Glomerular endothelial cell (primary cell): Measurements from ENCODE around the gene FBXO41. TPM values are rescaled to one million over a fixed set of nuclear protein-coding genes. Genes with fewer than 3 reads are reported as not detected.

ENCODE experiments used
- DNase-seq: peaks from one replicate; pipeline ENCODE4 v3.0.0-alpha.2; 2011; ENCODE audit warnings: low read depth, low spot score; ENCODE audit errors: extremely low read depth
- total RNA-seq: library from RNA; depleted of rRNA; stranded (reverse); fragments of >200 nt; gene quantifications from 2 replicates; pipeline ENCODE4 v1.2.3, GENCODE V29; 2015

FBXO41 gene
- 2.3 and 2.9 TPM in 2 replicates for total RNA-seq

GRCh38 chr2:73284296-73285158, at the start of gene FBXO41:
Gene FBXO41 (minus strand): TSS chr2:73284478. CDS start chr2:73269630, 14,848 bp downstream.
- no peak for DNase-seq

- DNase-seq: no peak
Observed at GRCh38 chr2:73334045-73334444, 49.8 kb upstream of the FBXO41 start.

- no peak for DNase-seq
Observed at GRCh38 chr2:73333564-73333963, 49.3 kb upstream of the FBXO41 start.

DNA sequence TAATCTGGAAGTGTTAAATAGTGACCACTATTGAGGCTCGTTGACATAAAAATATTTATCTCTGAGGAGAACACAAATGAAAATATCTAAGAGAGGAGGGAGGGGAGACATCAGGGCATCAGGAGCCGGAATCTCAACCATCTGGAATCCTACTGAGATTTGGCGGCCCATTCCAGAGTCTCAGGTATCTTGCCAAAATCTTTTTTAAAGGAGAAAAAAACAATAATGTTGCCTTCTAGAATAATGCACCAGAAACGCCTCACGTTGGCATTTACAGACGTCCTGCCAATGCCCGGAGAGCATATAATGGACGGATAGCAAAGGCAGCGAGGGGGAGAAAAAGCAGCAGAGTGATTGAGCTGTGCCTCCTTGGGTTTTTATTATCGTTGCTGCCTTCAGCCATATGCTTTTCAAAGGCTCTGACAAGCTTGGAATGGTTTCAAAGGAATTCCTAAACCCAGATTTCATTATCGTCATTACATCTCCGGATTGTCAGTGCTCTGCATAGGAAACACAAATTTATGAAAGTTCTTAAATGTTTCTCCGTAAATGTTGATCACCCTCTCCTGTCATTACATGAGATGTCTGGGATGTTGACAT, 39.9 kb upstream of the FBXO41 start:
- DNase-seq: no peak

DNA sequence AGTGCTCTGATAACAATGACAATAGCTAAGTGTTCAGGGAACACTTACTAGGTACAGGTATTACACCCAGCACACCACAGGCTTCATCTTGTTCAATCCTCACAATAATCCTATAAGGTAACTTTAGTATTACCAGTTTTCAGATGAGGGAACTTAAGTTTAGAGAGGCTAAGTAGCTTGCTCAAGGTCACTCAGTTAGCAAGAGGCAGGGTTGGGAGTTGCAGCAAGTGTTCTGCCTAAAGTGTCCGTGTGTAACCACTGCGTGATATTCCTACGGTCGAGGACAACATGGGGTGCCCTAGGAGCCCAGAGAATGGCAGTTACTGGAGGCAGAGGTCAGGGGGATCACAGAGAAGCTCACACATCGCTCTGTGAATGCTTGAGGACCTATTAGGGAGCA, 39.3 kb upstream of the FBXO41 start:
- no peak for DNase-seq

DNA sequence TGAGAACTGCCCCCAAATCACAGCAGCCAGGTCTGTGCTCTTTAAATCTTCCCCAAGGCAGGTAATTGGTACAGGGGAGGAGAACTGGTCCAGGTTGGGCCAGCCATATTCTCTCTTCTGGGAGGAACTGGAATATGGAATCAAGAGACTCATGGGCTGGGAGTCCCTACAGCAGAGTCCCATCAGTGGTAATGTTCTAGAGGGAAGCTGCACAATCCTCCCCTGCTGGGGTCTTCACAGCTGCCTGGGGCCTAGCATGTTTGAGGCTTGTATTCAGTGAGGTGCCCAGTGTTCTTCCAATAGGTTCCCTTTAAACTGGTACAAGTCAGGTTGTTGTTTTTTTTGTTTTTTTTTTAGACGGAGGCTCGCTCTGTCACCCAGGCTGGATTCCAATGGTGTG, 30.2 kb upstream of the FBXO41 start:
- DNase-seq: no peak

- DNase-seq: no peak
Observed at GRCh38 chr2:73307720-73308119, 23.4 kb upstream of the FBXO41 start.

- DNase-seq: no peak
Observed at GRCh38 chr2:73301636-73302035, 17.4 kb upstream of the FBXO41 start.

- no peak for DNase-seq
Observed at GRCh38 chr2:73300926-73301325, 16.6 kb upstream of the FBXO41 start.

DNA sequence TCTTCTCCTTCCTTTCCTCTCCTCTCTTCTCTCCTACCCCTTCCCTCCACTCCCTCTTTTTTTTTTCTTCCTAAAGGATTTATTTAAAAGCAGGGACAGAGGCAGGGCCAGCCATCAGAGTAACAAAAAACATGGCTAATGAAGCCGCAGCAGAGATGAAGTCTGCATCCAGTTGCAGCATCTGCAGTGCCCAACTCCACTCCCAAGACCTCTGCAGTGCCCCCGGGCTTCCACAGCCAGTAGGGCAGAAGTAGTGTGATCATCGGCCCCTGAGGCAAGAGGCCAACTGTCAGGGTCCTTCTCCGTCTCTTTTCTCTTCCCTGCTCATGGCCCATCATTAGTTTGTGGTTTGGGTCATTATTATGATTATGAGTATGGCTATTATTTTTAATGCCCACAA, 13.3 kb upstream of the FBXO41 start:
- DNase-seq: no peak

- no peak for DNase-seq
Observed at GRCh38 chr2:73297151-73297559, 12.9 kb upstream of the FBXO41 start.

- DNase-seq: no peak
Observed at GRCh38 chr2:73295751-73296400, 11.6 kb upstream of the FBXO41 start.

- no peak for DNase-seq
Observed at GRCh38 chr2:73294239-73294638, 10.0 kb upstream of the FBXO41 start.

DNA sequence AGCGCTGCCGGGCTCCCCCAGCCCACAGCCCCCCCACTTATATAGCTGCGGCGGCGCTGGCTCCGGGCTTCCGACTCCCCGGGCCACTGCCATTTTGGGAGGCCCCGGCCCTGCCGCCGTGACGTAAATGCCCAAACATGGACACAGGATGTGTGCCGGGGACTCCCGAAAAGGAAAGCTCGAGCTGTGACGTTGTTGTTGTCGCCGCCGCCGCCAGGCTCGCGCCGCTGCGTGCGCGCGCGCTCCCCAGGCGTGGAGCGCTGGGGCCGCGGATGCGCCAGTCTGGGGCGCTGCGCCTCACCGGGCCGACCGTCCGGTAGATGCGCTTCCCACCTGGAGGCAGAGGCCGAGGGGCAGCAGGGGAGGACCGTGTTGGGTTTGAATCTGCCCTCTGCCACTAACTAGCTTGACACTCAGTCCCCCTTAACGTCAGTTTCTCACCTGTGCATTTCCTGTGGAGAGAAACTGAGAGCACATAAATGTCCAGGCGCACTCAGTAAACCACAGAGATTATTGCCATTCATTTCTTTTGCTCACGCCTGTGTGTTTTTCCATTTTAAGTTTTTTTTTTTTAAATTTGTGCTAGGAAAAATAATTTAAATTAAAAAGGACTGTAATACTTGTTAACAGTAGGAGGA, 9.4 kb upstream of the FBXO41 start, which contains the start of gene EGR4:
EGR4 (minus strand) TSS at position 15 of the 638 bp plus-strand sequence. CDS start 231 bp downstream, outside the sequence.
- no peak for DNase-seq

- no peak for DNase-seq
Observed at GRCh38 chr2:73292906-73293533, 8.7 kb upstream of the FBXO41 start.

DNA sequence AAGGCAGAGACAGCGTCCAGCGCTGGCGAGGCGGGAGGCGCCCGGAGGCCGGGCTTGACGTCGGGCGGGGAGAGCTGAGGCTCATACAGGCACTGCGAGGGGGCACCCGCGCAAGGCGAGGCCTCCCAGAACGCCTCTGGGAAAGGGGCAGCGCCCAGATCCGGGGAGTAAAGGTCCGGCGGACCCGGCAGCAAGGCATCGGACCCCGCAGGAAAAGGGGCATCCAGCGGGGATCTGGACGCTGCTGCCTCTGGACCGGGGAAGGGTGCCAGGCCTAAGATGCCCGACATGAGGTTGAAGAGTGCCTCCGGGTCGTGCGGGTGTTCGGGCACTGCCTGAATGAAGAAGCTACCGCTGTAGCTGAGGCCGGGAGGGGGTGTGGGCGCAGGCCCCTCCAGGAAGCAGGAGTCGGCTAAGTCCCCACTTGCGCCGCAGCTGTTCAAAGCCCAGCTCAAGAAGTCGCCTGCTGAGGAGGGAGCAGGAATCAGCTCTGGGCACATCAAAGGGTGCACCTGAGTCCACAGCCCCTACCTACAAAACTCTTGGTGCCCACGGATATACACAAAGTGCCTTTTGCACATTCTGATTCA, 8.1 kb upstream of the FBXO41 start:
- no peak for DNase-seq

GRCh38 chr2:73291461-73292315, 7.4 kb upstream of the FBXO41 start:
- no peak for DNase-seq

GRCh38 chr2:73291093-73291460, 6.8 kb upstream of the FBXO41 start:
- DNase-seq: no peak

GRCh38 chr2:73290049-73290839, 6.0 kb upstream of the FBXO41 start:
- DNase-seq: no peak
